H1 (cell line): ENCODE results near the gene ACTN4. TPM values are rescaled to one million over a fixed set of nuclear protein-coding genes. Genes with fewer than 3 reads are reported as not detected.

Source experiments
- CTCF ChIA-PET: fragments of 300-600 bp; sonication (Branson Sonifier 250); formaldehyde crosslinking; loops from one replicate; lab custom pipeline; 2021; ENCODE audit not compliant: partially characterized antibody; lab: Charles Lee
- POLR2A ChIA-PET: fragments of 300-600 bp; sonication (Branson Sonifier 250); formaldehyde crosslinking; loops from one replicate; lab custom pipeline; 2021; ENCODE audit warnings: inconsistent platforms; ENCODE audit not compliant: partially characterized antibody; lab: Charles Lee
- DNase-seq, 2 experiments: peaks; one replicate each; pipeline versions ENCODE4 v3.0.0 to v3.0.0-alpha.2; 2010 to 2022; ENCODE audit warnings: low spot score in 2 of 2, low read depth in 1 of 2, mixed read lengths in 1 of 2
- FAIRE-seq: peaks from 2 replicates; lab custom pipeline; 2011; peaks lifted over from hg19 to GRCh38; lab: Jason Lieb, UNC
- H2AFZ ChIP-seq: 2 replicates; pipeline ENCODE4 v1.8.1; 2012; ENCODE audit warnings: low read length, inconsistent platforms
- H2AK5ac ChIP-seq: 2 replicates; pipeline ENCODE4 v1.6.1; 2013; ENCODE audit warnings: low read depth, low read length
- H2BK120ac ChIP-seq: replicated peaks from 2 replicates; pipeline ENCODE3; 2013; ENCODE audit warnings: low read depth, low read length, inconsistent platforms
- H2BK12ac ChIP-seq: 2 replicates; pipeline ENCODE4 v1.6.1; 2013; ENCODE audit warnings: low read depth, low read length
- H2BK15ac ChIP-seq: 2 replicates; pipeline ENCODE4 v1.6.1; 2013; ENCODE audit warnings: low read length
- H2BK20ac ChIP-seq: 2 replicates; pipeline ENCODE4 v1.6.1; 2013; ENCODE audit warnings: low read length
- H2BK5ac ChIP-seq: 2 replicates; pipeline ENCODE4 v1.6.1; 2013; ENCODE audit warnings: low read depth, low read length
- H3K14ac ChIP-seq: 2 replicates; pipeline ENCODE4 v1.6.1; 2013; ENCODE audit warnings: inconsistent platforms; ENCODE audit not compliant: insufficient read length
- H3K18ac ChIP-seq: 2 replicates; pipeline ENCODE4 v1.6.1; 2013; ENCODE audit warnings: low read length; ENCODE audit errors: extremely low read depth
- H3K23ac ChIP-seq: 2 replicates; pipeline ENCODE4 v1.6.1; 2013; ENCODE audit warnings: inconsistent platforms; ENCODE audit not compliant: insufficient read length
- H3K23me2 ChIP-seq: 2 replicates; pipeline ENCODE4 v1.6.1; 2013; ENCODE audit warnings: low read depth, low read length
- H3K27ac ChIP-seq: 2 replicates; pipeline ENCODE4 v1.6.1; 2011; ENCODE audit warnings: low read depth, low read length, inconsistent platforms
- H3K27me3 ChIP-seq, 4 experiments: replicated peaks in 1 of 4; 1 replicate in 1 of 4; 2 replicates in 3 of 4; pipeline versions ENCODE4 v1.6.1 to v1.8.1; 2011 to 2013; ENCODE audit warnings: low read length in 3 of 4, mild to moderate bottlenecking in 3 of 4, inconsistent platforms in 2 of 4, mixed read lengths in 2 of 4, moderate library complexity in 1 of 4; ENCODE audit not compliant: control insufficient read depth in 3 of 4, insufficient read depth in 3 of 4; ENCODE audit errors: extremely low read depth in 1 of 4
- H3K36me3 ChIP-seq, 4 experiments: 2 replicates each; pipeline versions ENCODE4 v1.6.1 to v1.8.1; 2011 to 2013; ENCODE audit warnings: mild to moderate bottlenecking in 4 of 4, low read length in 3 of 4, moderate library complexity in 2 of 4, control low read depth in 1 of 4, inconsistent platforms in 1 of 4; ENCODE audit not compliant: insufficient read depth in 4 of 4, control insufficient read depth in 2 of 4
- H3K4ac ChIP-seq: replicated peaks from 2 replicates; pipeline ENCODE3; 2013; ENCODE audit warnings: low read length, low read depth, mixed read lengths, inconsistent platforms; ENCODE audit not compliant: insufficient read length
- H3K4me1 ChIP-seq, 4 experiments: replicated peaks in 1 of 4; 1 replicate in 1 of 4; 2 replicates in 3 of 4; pipeline versions ENCODE4 v1.6.1 to v1.8.1; 2011 to 2013; ENCODE audit warnings: low read length in 3 of 4, inconsistent platforms in 2 of 4, mixed read lengths in 1 of 4; ENCODE audit not compliant: insufficient read depth in 4 of 4, control insufficient read depth in 3 of 4
- H3K4me2 ChIP-seq, 2 experiments: 2 replicates each; pipeline versions ENCODE4 v1.6.1 to v1.8.1; 2011 to 2013; ENCODE audit warnings: low read depth in 2 of 2, low read length in 2 of 2, control low read depth in 1 of 2, inconsistent platforms in 1 of 2, mild to moderate bottlenecking in 1 of 2; ENCODE audit not compliant: insufficient read depth in 1 of 2
- H3K4me3 ChIP-seq, 4 experiments: fragments of 200-600, 300-600 bp in 1 of 4; sonication (generic), shearing (Covaris generic), sonication (Bioruptor Twin) in 1 of 4; 2 replicates each; pipeline versions ENCODE4 v1.5.1 to v1.8.1; 2011 to 2016; ENCODE audit warnings: low read length in 4 of 4, low read depth in 3 of 4, control low read depth in 2 of 4, inconsistent platforms in 2 of 4, mild to moderate bottlenecking in 2 of 4, mixed read lengths in 1 of 4, moderate library complexity in 1 of 4; ENCODE audit not compliant: insufficient read depth in 2 of 4; ENCODE audit errors: extremely low read depth in 1 of 4
- H3K56ac ChIP-seq: replicated peaks from 2 replicates; pipeline ENCODE3; 2013; ENCODE audit warnings: low read depth, mild to moderate bottlenecking, mixed read lengths, low read length, inconsistent platforms; ENCODE audit not compliant: insufficient read length
- H3K79me1 ChIP-seq: 2 replicates; pipeline ENCODE4 v1.6.1; 2013; ENCODE audit warnings: low read depth, low read length, control low read depth
- H3K79me2 ChIP-seq, 2 experiments: 2 replicates each; pipeline versions ENCODE4 v1.6.1 to v1.8.1; 2012 to 2013; ENCODE audit warnings: low read length in 2 of 2, mild to moderate bottlenecking in 2 of 2, inconsistent platforms in 1 of 2; ENCODE audit not compliant: insufficient read depth in 2 of 2, control insufficient read depth in 1 of 2
- H3K9ac ChIP-seq, 4 experiments: replicated peaks in 1 of 4; 1 replicate in 1 of 4; 2 replicates in 3 of 4; pipeline versions ENCODE4 v1.6.1 to v1.8.1; 2011 to 2013; ENCODE audit warnings: low read depth in 3 of 4, low read length in 3 of 4, control low read depth in 2 of 4, mild to moderate bottlenecking in 2 of 4, moderate library complexity in 2 of 4, inconsistent platforms in 1 of 4; ENCODE audit errors: extremely low read depth in 1 of 4
- H3K9me3 ChIP-seq, 2 experiments: 2 replicates each; pipeline versions ENCODE4 v1.6.1 to v1.8.1; 2012 to 2013; ENCODE audit warnings: mild to moderate bottlenecking in 2 of 2, moderate library complexity in 2 of 2, control low read depth in 1 of 2, inconsistent platforms in 1 of 2, low read depth in 1 of 2, low read length in 1 of 2, mixed read lengths in 1 of 2; ENCODE audit not compliant: insufficient read depth in 2 of 2
- H4K20me1 ChIP-seq, 2 experiments: replicated peaks in 1 of 2; 2 replicates each; pipeline versions ENCODE3 to v1.8.1; 2011 to 2013; ENCODE audit warnings: inconsistent platforms in 2 of 2, low read length in 2 of 2, mild to moderate bottlenecking in 1 of 2; ENCODE audit not compliant: insufficient read depth in 2 of 2, control insufficient read depth in 1 of 2
- H4K5ac ChIP-seq: 2 replicates; pipeline ENCODE4 v1.6.1; 2013; ENCODE audit warnings: low read length, low read depth, mixed read lengths, inconsistent platforms; ENCODE audit not compliant: insufficient read length
- H4K8ac ChIP-seq: 2 replicates; pipeline ENCODE4 v1.8.0; 2013; ENCODE audit warnings: mild to moderate bottlenecking, moderate library complexity, low read length, inconsistent platforms; ENCODE audit not compliant: insufficient read depth; ENCODE audit errors: extremely low read depth
- H4K91ac ChIP-seq: replicated peaks from 2 replicates; pipeline ENCODE3; 2013; ENCODE audit warnings: low read length, mixed read lengths, inconsistent platforms; ENCODE audit not compliant: insufficient read length
- SUZ12 ChIP-seq: fragments of 200-600 bp; sonication (generic); IDR thresholded peaks from 2 replicates; pipeline ENCODE4 v1.6.1; 2012; ENCODE audit warnings: mild to moderate bottlenecking, inconsistent platforms, low read length, moderate library complexity, mixed read lengths
- TAF7 ChIP-seq: optimal IDR thresholded peaks from 2 replicates; pipeline ENCODE3; 2011; ENCODE audit warnings: low read depth, mild to moderate bottlenecking, inconsistent platforms, low read length, moderate library complexity, borderline replicate concordance
- USF2 ChIP-seq: IDR thresholded peaks from 2 replicates; pipeline ENCODE4 v1.6.1; 2011; ENCODE audit warnings: low read length, improper control_type of control experiment
- WGBS, 2 experiments: shearing (Covaris generic) in 1 of 2; methylation state at CpG; one replicate each; pipeline versions ENCODE4 v1.1.6 to v1.1.7; 2013 to 2015; ENCODE audit warnings: low lambda C conversion rate in 2 of 2, mixed read lengths in 2 of 2, inconsistent platforms in 1 of 2, low coverage in 1 of 2, missing lambda C conversion rate in 1 of 2; ENCODE audit not compliant: insufficient replicate concordance in 2 of 2, insufficient coverage in 1 of 2, insufficient read length in 1 of 2; ENCODE audit errors: extremely low coverage in 1 of 2, missing lambda C conversion rate in 1 of 2; 5-methylcytosine and 5-hydroxymethylcytosine counted together
- polyA plus RNA-seq, 7 experiments: library from polyadenylated mRNA; depleted of rRNA in 3 of 7; stranded (reverse) in 5 of 7; unstranded in 2 of 7; fragments of >200 nt in 5 of 7; fragments of 200-250 nt in 2 of 7; gene quantifications; 1 replicate in 5 of 7; 2 replicates in 1 of 7; 4 replicates in 1 of 7; pipeline versions ENCODE4 v1.2.1 to v1.2.3, GENCODE V29; 2011 to 2013; ENCODE audit warnings: missing spikeins in 2 of 7, mixed read lengths in 2 of 7
- total RNA-seq: library from RNA; stranded (reverse); fragmentation: NEBNext Ultra II Directional; extraction: Animal tissue kit (Norgen Biotek cat#: 25700); gene quantifications from 2 replicates; pipeline ENCODE4 v1.2.1, GENCODE V29; 2021

ACTN4 gene
- total and polyA plus RNA-seq, 2 of the 8 experiments (the other 6 are each of a cell fraction or from before 2014, with no cell fraction given), result 211 to 520 TPM

GRCh38 chr19:38721496-38721895 is 74.0 kb downstream of the ACTN4 start:
- Histone ChIP-seq H3K9ac (no peak overlapping the region; a peak in 1 of 7 replicates), H3K79me1 (peaks cover 4% of the 10 kb centered on the region; the same call in 1 of the 2 replicates), H3K9me3 (no peaks in the 10 kb centered on the region), H3K27me3 (no peaks in the 10 kb centered on the region), H3K27ac (no peak overlapping the region), H3K56ac (no peak overlapping the region), H4K8ac (no peak overlapping the region), H3K4me3 (no peak overlapping the region), H4K5ac (no peak overlapping the region), H4K91ac (no peak overlapping the region), H2AFZ (no peak overlapping the region), H2BK5ac (no peak overlapping the region; the same call in 1 of the 2 replicates), H2BK20ac (no peak overlapping the region), H2BK15ac (no peak overlapping the region), H3K14ac (no peak overlapping the region), H3K4me1 (no peaks in the 10 kb centered on the region), H3K36me3 (peaks cover 26 to 76% (median 65%) of the 10 kb centered on the region in 4 experiments; a peak in 7 of 8 replicates), H3K4ac (no peak overlapping the region), H2BK12ac (no peak overlapping the region), H2AK5ac (no peak overlapping the region), H3K23ac (no peak overlapping the region), H3K18ac (no peak overlapping the region), H3K23me2 (no peaks in the 10 kb centered on the region; the same call in 1 of the 2 replicates), H4K20me1 (peaks cover 5 to 20% of the 10 kb centered on the region in 2 experiments), H2BK120ac (no peak overlapping the region), H3K4me2 (no peak overlapping the region), H3K79me2 (no peaks in the 10 kb centered on the region)
- 91% methylated on average over 20 of the region's 20 CpGs; no CpG with 5 or more reads in 1 of the 2 experiments for WGBS, 2 experiments
- POLR2A ChIA-PET, result interaction anchor here (0.5 kb wide), 1 partner anchor 324 kb away, joined by 3 read pairs; no protein-coding TSS in a partner anchor
- CTCF ChIA-PET, result interaction anchor here (0.8 kb wide), 1 partner anchor 58 kb away, joined by 3 read pairs; no protein-coding TSS in a partner anchor
- no peak for DNase-seq
- TF ChIP-seq SUZ12 (no peak), USF2 (no peak), TAF7 (no peak)
- FAIRE-seq, result no peak
